Limb (tissue), 2 donors: ENCODE results near the gene RFWD3.
"Not testable (repeated sequence)": the region's sequence is repeated elsewhere in the genome, so short reads cannot be mapped to it uniquely, and the experiment has no call there.

Source experiments
- DNase-seq, 2 donors: peaks; one replicate each; pipeline ENCODE4 v3.0.0-alpha.2; 2016; ENCODE audit errors: extremely low spot score in 2 of 2

Gene RFWD3, protein sequence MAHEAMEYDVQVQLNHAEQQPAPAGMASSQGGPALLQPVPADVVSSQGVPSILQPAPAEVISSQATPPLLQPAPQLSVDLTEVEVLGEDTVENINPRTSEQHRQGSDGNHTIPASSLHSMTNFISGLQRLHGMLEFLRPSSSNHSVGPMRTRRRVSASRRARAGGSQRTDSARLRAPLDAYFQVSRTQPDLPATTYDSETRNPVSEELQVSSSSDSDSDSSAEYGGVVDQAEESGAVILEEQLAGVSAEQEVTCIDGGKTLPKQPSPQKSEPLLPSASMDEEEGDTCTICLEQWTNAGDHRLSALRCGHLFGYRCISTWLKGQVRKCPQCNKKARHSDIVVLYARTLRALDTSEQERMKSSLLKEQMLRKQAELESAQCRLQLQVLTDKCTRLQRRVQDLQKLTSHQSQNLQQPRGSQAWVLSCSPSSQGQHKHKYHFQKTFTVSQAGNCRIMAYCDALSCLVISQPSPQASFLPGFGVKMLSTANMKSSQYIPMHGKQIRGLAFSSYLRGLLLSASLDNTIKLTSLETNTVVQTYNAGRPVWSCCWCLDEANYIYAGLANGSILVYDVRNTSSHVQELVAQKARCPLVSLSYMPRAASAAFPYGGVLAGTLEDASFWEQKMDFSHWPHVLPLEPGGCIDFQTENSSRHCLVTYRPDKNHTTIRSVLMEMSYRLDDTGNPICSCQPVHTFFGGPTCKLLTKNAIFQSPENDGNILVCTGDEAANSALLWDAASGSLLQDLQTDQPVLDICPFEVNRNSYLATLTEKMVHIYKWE

DNA sequence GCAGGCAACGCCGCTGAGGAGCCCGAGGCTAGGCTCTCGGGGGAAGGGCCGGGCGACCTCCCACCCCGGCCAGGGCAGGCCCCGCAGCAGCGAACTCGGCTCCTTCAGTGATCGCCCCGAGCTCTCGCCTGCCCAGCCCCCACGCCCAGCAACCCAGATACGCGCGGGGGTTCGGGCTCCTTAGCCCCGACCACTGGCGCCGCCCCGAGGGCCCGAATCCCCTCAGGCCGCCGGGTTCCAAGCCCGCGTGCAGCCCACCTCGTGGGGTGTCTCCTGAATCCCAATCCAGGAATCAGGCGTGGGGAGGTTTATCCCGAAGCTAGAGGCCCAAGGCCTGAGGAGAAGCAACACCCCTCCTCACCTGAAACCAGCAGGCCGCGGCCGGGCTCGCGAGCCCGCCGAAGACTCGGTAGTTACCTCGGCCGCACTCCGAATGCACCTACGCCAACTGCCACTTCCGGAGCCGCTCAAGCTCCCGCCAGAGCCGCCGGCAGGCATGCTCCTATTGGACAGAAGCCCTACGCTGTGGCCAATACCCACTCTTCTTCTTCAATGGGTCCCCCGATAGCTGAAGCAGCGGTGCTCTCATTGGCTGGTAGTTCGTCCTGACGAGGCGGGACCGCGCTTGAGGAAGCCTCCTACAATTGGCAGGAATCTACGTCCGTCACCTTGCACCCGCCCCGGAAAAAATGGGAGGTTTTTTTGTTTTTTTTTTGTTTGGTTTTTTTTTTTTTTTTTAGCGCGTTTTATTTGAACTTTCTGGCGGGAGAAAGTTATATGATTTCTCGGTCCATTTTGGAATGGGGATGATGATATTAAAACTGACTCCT lies at the start of gene RFWD3:
Gene RFWD3 (minus strand): TSS at position 453 of the 830 bp plus-strand sequence. CDS start 5,428 bp downstream, outside the sequence.
- peak; percentile 95 to 98 for DNase-seq

DNA sequence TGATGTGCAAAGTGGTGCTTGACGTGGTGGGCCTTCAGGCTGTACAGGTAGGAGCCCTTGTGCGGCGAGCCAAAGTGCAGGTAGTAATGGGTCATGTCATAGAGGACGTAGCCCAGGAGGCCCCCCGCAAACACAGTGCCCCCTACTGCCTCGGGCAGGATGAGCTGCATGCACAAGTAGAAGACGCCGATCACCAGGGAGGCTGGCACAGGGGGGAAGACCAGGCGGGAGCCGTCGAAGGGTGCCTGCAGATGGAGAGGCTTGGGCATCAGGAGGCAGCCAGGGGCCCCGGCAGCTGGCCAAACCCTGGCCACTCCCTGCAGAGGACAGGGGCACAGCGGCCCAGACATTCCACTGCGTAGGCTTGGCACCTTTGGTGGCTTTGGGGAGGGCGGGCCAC lies 49.7 kb upstream of the RFWD3 start:
- no peak for DNase-seq

DNA sequence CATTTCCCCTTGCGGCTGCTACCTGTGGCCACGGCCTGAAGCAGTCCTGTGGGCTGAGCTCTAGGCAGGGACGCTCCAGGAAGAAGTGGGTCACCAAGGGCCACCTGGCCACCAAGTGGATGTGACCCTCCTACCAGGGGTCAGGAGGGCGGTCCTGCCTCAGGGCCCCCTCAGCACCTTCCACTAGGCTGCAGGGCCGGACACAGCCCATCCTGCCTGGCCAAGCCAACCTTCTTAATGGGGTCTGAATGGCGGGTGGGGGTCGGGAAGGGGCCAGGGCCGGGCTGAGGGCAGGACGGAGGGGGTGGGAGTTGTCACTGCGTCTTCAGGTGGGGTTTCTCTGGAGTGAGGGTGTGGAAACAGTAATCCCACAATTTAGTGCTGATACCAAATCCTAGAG lies 47.2 kb upstream of the RFWD3 start:
- DNase-seq, result no peak

DNA sequence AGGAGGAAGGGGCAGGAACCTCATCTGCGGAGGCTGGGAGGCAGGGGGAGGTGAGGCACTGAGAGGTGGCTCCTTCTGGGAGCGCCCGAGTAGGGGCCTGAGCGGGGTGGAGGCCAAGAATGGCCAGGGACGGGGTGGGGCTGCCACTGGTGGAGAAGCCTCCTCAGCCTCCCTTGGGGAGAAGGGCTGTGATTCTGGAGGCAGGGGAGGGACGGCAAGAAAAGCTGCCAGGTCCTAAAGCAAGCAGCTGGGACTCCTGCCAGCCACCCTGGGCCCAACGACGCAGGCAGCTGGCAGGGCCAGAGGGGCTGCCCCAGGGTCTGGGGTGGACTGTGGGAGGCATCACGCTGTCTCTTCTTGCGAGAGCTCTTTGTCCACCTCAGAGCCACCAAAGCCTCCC lies 46.6 kb upstream of the RFWD3 start:
- no peak for DNase-seq

DNA sequence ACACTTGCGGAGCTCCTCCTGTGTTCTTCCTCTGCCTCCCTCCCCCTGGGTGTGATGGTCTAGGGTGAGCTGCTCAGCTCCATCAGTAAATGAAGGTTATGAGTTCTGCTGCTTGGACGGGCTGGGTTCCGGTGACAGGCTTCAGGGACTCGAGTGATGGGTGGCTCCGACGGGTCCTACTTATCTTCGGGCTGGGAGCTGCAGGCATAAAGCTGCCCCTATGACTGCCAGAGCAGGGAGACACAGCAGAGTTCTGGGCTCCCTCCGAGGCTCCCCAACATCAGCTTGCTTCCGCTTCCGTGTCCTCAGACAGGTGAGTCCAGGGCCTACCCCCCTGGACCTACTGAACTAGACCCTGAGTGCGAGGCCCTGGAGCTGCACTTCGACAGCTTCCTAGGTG lies 45.3 kb upstream of the RFWD3 start:
- no peak for DNase-seq

DNA sequence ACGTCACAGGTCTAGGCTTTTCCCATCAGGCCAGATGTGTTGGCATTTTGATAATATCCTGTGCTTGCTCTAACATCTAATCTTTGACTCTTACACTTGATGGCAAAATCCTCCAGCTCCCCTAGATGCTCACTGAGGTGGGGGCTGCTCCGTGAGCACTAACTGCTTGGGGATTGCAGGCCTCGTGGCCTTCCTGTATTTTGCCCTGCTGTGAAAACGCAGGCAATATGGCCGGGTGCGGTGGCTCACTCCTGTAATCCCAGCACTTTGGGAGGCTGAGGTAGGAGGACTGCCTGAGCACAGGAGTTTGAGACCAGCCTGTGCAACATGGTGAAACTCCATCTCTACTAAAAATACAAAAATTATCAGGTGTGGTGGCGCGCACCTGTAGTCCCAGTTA lies 43.7 kb upstream of the RFWD3 start:
- no peak for DNase-seq

DNA sequence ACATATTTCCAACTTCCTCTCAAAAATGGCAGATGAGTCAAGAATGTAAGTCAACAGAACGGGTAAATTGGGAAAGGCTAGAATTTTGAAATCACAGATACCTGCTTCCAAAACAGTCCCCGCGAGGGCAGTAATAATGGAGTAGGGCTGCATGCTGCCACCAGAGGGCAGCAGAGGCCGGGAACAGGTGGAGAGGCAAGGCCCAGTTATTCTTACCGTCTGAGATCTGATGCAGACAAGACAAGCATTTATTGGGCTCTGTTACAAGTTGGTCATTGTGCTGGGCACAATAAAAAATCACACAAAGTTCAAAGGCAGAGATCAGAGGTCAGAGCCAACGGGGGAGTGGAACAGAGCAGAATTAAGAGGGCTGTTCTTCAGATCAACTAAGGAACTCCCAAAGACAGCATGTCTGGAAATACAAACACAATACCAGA lies 42.8 kb upstream of the RFWD3 start:
- DNase-seq, result peak; percentile 83 to 89

DNA sequence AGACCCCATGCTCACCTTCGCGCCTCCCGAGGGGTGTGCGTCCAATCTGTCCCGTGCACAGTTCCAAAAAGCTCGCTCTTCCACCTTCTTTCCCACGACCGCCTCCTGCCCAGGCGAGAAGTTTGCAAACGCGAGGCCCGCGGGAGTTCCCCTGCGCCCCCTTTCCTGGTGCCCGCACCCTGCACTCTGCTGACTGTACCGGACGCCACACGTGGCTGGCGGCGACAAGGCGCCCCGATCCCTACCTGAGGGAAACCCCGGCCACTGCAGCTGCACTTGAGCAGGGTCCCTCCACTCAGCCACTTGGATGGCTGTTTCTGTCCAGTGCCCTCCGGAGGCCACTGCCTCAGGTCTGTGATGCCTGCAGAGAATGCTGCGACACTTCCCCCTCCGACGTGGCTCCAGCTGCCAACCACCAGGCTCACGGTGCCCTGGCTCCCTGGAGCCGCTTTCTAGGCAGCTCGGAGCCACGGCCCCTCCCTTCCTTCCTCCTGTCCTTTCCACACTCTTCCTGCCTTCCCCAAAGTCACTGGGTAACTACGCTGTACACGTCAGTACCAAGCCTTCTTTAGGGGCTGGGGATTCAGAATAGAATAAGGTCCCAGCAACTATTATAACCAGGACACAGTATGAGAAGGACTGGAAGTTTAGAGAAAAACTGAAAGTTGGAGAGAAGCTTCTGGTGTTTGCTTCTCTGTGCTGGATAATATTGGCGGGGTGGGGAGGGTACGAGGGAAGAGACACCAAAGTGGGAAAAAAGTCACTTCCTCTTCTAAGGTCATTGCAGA lies 34.0 kb upstream of the RFWD3 start, which contains the start of gene MLKL:
Gene MLKL (minus strand): TSS at position 425 of the 788 bp plus-strand sequence. CDS start 5,105 bp downstream, outside the sequence.
- DNase-seq, result peak in 1 of 2 donors; percentile 44

DNA sequence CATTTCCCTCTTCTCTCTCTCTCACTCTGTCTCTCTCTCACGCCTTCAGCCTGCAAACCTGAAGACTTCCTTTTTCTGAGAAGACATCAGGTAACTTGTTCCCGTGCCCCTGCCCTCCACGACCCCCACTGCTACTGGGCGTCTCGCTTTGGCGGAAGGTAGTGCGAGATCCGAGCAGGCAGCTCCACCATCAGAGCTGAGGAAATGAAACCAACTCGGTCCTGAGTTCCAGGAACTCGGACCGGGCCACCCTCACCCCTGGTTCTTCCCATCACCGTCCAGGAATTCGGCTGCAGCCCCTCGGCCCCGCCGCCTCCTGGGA lies 33.4 kb upstream of the RFWD3 start:
- DNase-seq, result no peak

DNA sequence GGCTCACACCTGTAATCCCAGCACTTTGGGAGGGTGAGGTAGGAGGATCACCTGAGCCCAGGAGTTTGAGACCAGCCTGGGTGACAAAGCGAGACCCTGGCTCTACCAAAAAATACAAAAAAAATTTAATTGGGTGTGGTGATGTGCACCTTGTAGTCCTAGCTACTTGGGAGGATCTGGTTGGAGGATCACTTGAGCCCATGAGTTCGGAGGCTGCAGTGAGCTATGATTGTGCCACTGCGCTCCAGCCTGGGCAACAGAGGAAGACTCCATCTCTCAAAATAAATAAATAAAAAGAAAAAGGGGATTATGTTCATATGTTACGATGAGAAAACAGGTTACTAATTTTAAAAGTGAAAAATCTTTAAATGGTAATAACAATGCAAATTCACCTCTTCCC lies 33.0 kb upstream of the RFWD3 start:
- DNase-seq, result no peak

DNA sequence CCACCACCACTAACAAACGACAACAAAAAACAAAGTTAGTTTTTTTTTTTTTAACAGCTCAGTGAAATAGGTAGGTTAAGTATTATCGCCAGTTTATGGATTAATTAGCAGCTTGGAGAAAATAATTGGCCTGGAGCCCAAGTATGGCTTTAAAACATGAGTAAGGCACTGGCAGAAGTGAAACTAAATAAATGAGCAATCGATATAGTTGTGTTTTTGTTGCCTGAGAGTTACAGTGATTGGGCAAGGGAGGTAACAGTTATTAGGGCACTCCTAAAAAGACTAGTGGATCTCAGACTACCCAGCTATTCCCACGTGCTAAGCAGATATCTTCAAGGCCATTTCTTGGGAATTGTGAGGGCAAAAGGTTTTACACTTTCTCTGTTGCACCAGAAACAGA lies 31.5 kb upstream of the RFWD3 start:
- no peak for DNase-seq

DNA sequence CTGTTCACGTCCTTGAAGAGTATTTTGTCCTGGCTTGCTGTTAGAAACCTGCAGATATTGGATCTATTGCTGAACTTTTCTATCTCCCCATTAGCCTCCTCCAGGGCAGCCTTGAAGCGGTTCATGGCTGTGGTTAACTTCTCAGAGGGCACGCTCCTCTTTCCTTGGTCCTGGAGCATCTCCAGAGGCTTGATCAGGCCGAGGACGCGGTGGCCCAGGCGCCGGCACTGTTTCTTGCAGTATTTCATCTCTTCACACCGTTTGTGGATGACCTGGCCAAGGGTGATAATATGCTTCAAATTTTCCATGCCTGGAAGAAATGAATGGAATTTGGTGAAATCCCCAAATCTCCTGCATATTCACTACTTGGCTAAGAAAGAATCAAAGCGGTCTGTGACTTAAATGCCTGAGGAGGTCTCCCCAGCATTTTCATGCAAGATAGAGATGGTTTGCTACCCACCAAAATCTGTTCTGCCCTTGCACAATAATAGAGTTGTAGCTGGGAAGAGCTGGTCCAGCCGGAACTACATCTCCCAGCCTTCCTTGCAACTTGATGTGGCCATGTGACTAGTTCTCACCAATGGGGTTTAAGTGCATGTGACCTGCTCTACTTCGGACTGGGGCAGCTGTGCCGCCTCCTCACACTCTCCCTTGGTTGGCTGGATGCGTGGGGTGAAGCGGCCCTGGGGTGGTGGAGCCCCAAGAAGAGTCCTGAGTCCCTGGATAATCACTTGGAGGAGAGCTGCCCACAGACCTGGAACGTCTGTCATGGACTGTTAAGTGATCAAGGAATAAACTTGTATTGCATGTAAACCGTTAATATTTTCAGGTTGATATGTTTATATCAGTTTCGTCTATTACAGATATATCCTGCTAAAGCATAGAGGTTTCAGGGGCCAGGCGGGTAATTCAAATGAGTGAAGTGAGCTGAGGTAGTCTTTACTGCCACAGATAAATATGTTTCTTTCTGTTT lies 29.1 kb upstream of the RFWD3 start:
- DNase-seq, result peak; percentile 77 to 82

DNA sequence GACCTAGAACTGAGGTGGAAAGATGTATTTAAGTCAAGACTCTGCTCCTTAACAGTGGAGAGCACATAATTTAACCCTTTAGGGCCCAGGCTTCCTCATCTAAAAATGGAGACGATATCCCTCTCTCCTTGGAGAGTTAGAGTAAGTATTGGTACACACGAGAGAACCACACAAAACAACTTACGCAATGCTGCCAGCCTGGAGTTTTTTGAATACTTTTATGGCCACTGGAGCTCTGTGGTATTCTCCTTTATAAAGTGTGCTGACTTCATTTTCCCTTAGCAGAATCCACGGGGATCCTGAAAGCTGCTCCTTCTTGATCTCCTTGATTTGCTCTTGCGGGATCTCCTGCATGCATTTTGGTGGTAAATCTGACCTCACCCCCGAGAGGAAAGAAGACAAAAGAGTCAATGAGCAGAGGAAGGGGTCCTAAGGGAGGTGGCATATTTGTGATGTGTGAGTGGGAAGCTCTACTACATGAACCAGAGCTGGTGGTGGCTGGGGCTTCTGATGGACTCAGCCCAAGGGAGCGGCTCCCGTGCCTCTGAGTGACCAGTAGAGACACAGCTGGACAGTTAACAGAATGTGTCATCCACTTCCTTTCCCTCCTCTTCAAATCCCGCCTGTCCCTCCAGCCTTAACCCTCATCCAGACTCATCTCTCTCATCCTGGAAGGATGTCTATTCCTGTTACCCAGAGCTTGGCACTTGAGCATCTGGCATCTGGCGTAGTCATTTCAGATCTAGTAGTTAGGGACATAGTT lies 24.6 kb upstream of the RFWD3 start:
- DNase-seq, result no peak

DNA sequence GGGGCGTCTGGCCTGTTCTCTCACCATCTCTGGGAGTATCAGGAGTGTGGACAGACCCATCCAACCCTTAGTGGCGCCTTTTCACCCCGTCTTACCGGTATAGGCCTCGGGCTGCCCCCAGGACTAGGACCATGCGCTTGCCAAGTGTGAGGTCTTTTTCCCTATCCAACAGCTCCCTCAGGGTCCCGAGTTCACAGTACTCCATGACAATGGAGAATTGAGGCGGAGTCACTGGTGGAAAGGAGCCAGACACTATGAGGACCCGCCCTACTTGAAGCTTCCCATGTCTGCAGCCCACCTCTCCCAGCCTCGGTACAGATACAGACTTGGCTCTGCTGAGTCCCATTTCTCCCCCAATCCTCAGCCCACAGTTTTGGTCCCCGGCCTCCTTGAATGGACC lies 15.9 kb upstream of the RFWD3 start:
- no peak for DNase-seq

DNA sequence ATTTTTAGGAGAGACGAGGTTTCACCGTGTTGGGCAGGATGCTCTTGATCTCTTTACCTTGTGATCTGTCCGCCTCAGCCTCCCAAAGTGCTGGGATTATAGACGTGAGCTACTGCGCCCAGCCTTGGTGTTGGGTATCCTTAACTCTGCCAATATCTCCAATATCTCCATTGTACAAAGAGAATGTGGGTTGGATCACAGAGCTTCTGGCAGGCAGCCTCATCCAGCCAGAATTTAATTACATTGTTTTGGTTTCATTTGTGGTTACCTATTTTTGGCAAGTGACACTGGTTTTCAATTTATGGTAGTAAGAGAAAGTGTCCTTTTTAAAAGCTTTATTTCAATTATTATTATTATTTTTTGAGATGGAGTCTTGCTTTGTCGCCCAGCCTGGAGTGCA lies 14.0 kb upstream of the RFWD3 start:
- no peak for DNase-seq

DNA sequence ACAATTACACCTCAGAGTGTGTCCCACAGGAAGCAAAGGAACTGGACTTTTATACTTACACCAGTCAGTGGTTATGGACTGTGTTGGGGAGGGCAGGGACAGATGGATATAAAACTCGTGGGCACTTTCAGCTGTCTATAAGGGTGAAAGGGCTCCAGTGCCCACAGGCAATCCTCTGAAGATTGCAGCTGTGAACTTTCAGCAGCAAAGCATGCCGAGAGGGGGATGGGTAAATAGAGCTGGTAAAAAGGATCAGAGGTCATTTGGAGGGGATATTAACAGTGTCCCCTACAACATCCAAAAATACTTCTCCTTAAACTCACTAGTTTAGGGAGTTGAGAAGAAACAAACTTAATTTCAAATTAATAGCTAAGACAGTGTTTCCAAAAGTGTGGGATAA lies 13.3 kb upstream of the RFWD3 start:
- no peak for DNase-seq

DNA sequence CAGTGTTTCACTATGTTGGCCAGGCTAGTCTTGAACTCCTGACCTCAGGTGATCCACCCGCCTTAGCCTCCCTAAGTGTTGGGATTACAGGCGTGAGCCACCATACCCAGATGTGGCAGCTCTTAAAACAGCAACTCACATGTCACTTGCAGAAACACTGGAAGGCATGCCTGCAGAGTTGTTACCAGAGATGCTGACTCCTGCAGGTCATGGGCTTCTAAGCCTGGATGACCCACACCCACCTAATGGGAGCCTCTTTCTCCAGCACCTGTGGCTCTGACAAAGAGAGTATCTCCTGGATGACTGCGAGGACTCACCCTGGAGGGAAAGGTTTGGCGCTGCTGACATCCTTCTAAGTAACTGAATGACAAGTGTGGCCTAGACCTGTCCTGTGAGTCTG lies 11.2 kb upstream of the RFWD3 start:
- DNase-seq, result no peak

DNA sequence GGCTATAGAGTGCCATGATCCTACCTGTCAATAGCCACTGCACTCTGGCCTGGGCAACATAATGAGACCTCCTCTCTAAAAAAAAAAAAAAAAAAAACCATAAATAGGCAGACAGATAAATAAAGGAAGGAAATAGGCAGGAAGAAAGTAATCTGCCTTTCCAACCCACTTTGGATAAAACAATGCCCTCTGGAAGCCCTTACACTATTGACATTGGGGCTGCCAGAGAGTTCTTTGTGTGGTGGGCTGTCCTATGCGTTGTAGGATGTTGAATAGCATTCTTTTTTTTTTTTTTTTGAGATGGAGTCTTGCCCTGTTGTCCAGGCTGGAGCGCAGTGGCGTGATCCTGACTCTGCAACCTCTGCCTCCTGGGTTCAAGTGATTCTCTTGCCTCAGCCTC lies 7.2 kb upstream of the RFWD3 start:
- no peak for DNase-seq

DNA sequence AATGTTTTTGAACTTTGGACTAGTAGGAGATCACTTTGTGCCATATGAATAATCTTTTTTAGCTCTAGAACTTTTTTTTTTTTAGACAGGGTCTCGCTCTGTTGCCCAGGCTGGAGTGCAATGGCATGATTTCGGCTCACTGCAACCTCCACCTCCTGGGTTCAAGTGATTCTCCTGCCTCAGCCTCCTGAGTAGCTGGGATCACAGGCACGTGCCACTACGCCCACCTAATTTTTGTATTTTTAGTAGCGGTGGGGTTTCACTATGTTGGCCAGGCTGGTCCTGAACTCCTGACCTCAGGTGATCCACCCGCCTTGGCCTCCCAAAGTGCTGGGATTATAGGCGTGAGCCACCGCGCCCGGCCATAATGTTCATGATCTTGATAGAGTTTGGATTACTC lies 2.2 kb upstream of the RFWD3 start:
- DNase-seq, result not testable (repeated sequence)
